Measurements from ENCODE around the gene LCA5L.

DNA sequence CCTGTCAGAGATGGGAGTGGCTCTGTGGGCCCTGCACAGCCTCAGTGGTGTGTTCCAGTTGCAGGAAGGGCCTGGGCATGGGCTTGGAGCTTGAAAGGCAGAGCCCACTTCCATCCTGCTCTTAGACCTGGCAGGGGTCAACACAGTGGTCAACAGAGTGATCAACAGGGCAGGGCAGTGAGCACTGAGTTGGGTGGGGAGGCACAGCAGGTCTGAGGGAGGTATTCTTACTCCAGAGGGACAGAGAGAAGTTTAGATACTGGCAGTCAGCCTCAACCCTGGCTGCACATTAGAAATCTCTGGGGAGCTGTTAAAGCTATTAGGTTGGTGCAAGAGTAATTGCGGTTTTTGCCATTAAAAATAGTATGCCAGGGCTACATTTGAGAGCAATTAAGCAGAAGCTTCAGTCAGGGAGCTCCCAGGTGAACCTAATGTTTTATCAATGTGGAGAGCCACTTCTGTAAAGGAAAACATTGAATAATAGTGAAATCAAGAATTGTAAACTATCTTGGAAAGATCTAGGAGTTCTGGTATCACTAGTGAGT lies 43.9 kb upstream of the LCA5L start:
- TF ChIP-seq, protein P1, sequence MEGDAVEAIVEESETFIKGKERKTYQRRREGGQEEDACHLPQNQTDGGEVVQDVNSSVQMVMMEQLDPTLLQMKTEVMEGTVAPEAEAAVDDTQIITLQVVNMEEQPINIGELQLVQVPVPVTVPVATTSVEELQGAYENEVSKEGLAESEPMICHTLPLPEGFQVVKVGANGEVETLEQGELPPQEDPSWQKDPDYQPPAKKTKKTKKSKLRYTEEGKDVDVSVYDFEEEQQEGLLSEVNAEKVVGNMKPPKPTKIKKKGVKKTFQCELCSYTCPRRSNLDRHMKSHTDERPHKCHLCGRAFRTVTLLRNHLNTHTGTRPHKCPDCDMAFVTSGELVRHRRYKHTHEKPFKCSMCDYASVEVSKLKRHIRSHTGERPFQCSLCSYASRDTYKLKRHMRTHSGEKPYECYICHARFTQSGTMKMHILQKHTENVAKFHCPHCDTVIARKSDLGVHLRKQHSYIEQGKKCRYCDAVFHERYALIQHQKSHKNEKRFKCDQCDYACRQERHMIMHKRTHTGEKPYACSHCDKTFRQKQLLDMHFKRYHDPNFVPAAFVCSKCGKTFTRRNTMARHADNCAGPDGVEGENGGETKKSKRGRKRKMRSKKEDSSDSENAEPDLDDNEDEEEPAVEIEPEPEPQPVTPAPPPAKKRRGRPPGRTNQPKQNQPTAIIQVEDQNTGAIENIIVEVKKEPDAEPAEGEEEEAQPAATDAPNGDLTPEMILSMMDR (IDR thresholded peaks at IDR 0.05; ENCODE audit: insufficient read depth, low read length, poor library complexity, severe bottlenecking): no peak
- no peak for TF ChIP-seq EZH2phosphoT487 (conservative IDR thresholded peaks at IDR 0.05; ENCODE audit: low read length)

Measured in SU-DHL-6 (cell line).